Lung (tissue), 12 donors: ENCODE data around the gene SLC41A3. TPM values are rescaled to one million over a fixed set of nuclear protein-coding genes. Genes with fewer than 3 reads are reported as not detected.

Experiments used
- ATAC-seq: fragments of 200-7000 bp; cut with Tn5 transposase; one replicate; pipeline ENCODE4 v1.9.1; 2020; ENCODE audit warnings: moderate number of reproducible peaks; ENCODE audit not compliant: insufficient read depth, low FRiP score
- DNase-seq, 3 donors: peaks; one replicate each; pipeline ENCODE4 v3.0.0-alpha.2; 2013 to 2017
- H3K27ac ChIP-seq, 2 donors: one replicate each; pipeline ENCODE4 v1.5.1; 2013; ENCODE audit warnings: mild to moderate bottlenecking in 2 of 2, moderate library complexity in 2 of 2, control low read depth in 1 of 2, inconsistent platforms in 1 of 2, low read depth in 1 of 2, low read length in 1 of 2
- H3K27me3 ChIP-seq, 3 donors: one replicate each; pipeline ENCODE4 v1.5.1; 2013; ENCODE audit warnings: low read length in 2 of 3; ENCODE audit not compliant: control insufficient read depth in 3 of 3, insufficient read depth in 3 of 3
- H3K36me3 ChIP-seq, 4 donors: one replicate each; pipeline ENCODE4 v1.5.1; 2013; ENCODE audit warnings: low read length in 4 of 4, mild to moderate bottlenecking in 1 of 4, moderate library complexity in 1 of 4; ENCODE audit not compliant: control insufficient read depth in 4 of 4, insufficient read depth in 4 of 4
- H3K4me1 ChIP-seq, 5 donors: one replicate each; pipeline ENCODE4 v1.5.1; 2013; ENCODE audit warnings: low read length in 5 of 5, mild to moderate bottlenecking in 2 of 5, moderate library complexity in 1 of 5; ENCODE audit not compliant: control insufficient read depth in 5 of 5, insufficient read depth in 5 of 5
- H3K4me3 ChIP-seq: one replicate; pipeline ENCODE4 v1.5.1; 2013; ENCODE audit warnings: mild to moderate bottlenecking, control low read depth, moderate library complexity
- H3K9ac ChIP-seq, 2 donors: one replicate each; pipeline ENCODE4 v1.5.1; 2013; ENCODE audit warnings: low read length in 2 of 2, control low read depth in 1 of 2; ENCODE audit not compliant: insufficient read depth in 1 of 2
- H3K9me3 ChIP-seq, 4 donors: one replicate each; pipeline ENCODE4 v1.5.1; 2013; ENCODE audit warnings: low read length in 3 of 4, mild to moderate bottlenecking in 1 of 4, moderate library complexity in 1 of 4; ENCODE audit not compliant: control insufficient read depth in 4 of 4, insufficient read depth in 3 of 4
- WGBS, 2 donors: extraction: QIAGEN DNeasy Blood & Tissue Kit; methylation state at CpG; one replicate each; pipeline ENCODE4 v1.1.7; 2013; 5-methylcytosine and 5-hydroxymethylcytosine counted together
- polyA plus RNA-seq, 2 donors: library from polyadenylated mRNA; stranded (reverse); fragments of 200-250 nt; gene quantifications; one replicate each; pipeline ENCODE4 v1.2.1, GENCODE V29; 2013
- total RNA-seq, 2 donors: library from RNA; depleted of rRNA in 1 of 2; stranded (reverse); fragments of >200 nt in 1 of 2; gene quantifications; one replicate each; pipeline ENCODE4 v1.2.1, GENCODE V29; 2014 to 2021
- TF ChIP-seq, protein P1 (sequence below): IDR thresholded peaks from 2 replicates; pipeline ENCODE4 v1.5.1; 2012; ENCODE audit warnings: mild to moderate bottlenecking; ENCODE audit errors: control extremely low read depth, extremely low read depth
- donor health status: control.
- donor health status: control.
- donor health status: Bipolar disorder and iron deficiency.
- donor health status: healthy.
- donor health status: DM: yes; HTN: yes; CAD: no.

Gene SLC41A3
- total and polyA plus RNA-seq, 4 donors = 16.9 to 50.2 (median 34.8) TPM

DNA sequence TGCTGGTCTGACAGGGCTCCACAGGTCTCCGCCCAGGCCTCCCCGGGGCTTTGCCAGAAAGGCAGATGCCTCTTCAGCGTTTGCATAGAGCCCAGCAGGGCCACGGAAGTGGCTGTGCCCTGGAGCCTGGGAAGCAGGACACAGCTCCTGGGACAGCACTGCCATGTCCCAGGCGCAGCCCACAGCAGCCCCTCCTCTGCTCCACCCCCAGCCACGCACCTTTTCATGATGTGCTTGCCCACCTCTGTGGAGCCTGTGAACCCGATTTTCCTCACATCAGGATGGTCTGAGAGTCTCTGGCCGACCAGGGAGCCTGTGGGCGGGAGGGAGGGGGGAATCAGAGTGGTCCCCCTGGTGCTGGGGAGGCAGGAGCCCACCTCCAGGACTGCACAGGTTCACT is 33.9 kb upstream of the SLC41A3 start:
- 76 to 77% methylated on average over 9 of the region's 9 CpGs for WGBS, 2 donors
- no peak for DNase-seq
- Histone ChIP-seq H3K27me3 (no peaks in the 10 kb centered on the region), H3K4me1 (peaks cover 0 to 2% (median 0%) of the 10 kb centered on the region in 5 donors), H3K27ac (no peak overlapping the region), H3K36me3 (no peaks in the 10 kb centered on the region), H3K9ac (no peak overlapping the region), H3K4me3 (no peak overlapping the region), H3K9me3 (peaks cover 0 to 2% (median 0%) of the 10 kb centered on the region in 4 donors)
- TF ChIP-seq, protein P1, sequence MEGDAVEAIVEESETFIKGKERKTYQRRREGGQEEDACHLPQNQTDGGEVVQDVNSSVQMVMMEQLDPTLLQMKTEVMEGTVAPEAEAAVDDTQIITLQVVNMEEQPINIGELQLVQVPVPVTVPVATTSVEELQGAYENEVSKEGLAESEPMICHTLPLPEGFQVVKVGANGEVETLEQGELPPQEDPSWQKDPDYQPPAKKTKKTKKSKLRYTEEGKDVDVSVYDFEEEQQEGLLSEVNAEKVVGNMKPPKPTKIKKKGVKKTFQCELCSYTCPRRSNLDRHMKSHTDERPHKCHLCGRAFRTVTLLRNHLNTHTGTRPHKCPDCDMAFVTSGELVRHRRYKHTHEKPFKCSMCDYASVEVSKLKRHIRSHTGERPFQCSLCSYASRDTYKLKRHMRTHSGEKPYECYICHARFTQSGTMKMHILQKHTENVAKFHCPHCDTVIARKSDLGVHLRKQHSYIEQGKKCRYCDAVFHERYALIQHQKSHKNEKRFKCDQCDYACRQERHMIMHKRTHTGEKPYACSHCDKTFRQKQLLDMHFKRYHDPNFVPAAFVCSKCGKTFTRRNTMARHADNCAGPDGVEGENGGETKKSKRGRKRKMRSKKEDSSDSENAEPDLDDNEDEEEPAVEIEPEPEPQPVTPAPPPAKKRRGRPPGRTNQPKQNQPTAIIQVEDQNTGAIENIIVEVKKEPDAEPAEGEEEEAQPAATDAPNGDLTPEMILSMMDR = no peak
- ATAC-seq = no peak

DNA sequence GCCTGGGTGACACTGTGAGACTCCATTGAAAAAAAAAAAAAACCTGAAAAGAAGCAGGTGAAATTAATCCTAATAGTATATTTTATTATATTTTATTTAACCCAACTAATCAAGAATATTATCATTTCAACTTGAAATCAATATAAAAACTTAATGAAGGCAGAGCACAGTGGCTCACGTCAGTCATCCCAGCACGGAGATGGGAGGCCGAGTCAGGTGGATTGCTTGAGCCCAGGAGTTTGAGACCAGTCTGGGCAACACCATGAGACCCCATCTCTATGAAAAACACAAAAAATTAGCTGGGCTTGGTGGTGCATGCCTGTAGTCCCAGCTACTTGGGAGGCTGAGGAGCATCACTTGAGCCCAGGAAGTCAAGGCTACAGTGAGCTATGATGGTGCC is 33.3 kb upstream of the SLC41A3 start:
- H3K9ac ChIP-seq = no peak overlapping the region
- H3K27ac ChIP-seq = no peak overlapping the region
- no peaks in the 10 kb centered on the region for H3K27me3 ChIP-seq
- WGBS, 2 donors = 95 to 97% methylated on average over 3 of the region's 3 CpGs
- no peak overlapping the region for H3K4me3 ChIP-seq
- no peaks in the 10 kb centered on the region for H3K36me3 ChIP-seq
- TF ChIP-seq, protein P1 = no peak
- ATAC-seq (no peak), DNase-seq (no peak)
- H3K9me3 ChIP-seq = peaks cover 0 to 2% (median 0%) of the 10 kb centered on the region in 4 donors
- H3K4me1 ChIP-seq = peaks cover 0 to 2% (median 0%) of the 10 kb centered on the region in 5 donors

DNA sequence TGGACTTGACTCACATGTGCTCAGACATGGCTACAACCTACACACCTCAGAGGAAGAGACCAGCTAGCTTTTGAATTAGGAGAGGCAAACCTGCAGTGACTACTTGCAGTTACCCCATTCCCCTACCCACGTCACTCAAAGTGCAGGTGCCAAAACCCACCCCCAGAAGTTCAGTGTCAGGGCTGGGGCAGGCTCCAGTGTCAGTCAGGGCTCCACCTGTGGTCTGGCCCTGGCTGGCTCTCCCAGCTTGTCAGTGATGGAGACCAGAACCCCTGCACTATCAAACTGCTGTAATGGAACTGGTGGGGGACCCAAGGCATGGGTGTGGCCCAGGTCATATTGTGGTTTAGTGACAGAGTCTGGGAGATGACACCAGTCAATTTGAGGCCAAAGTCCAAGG is 32.6 kb upstream of the SLC41A3 start:
- Histone ChIP-seq H3K27ac (no peak overlapping the region), H3K36me3 (no peaks in the 10 kb centered on the region), H3K4me3 (no peak overlapping the region), H3K9ac (no peak overlapping the region), H3K9me3 (no peaks in the 10 kb centered on the region), H3K4me1 (peaks cover 0 to 2% (median 0%) of the 10 kb centered on the region in 5 donors), H3K27me3 (no peaks in the 10 kb centered on the region)
- DNase-seq (no peak), ATAC-seq (no peak)
- 84 to 87% methylated on average over 1 of the region's 1 CpG for WGBS, 2 donors
- TF ChIP-seq, protein P1 = no peak
